ENCODE data around the gene CENPP.

CENPP gene

DNA sequence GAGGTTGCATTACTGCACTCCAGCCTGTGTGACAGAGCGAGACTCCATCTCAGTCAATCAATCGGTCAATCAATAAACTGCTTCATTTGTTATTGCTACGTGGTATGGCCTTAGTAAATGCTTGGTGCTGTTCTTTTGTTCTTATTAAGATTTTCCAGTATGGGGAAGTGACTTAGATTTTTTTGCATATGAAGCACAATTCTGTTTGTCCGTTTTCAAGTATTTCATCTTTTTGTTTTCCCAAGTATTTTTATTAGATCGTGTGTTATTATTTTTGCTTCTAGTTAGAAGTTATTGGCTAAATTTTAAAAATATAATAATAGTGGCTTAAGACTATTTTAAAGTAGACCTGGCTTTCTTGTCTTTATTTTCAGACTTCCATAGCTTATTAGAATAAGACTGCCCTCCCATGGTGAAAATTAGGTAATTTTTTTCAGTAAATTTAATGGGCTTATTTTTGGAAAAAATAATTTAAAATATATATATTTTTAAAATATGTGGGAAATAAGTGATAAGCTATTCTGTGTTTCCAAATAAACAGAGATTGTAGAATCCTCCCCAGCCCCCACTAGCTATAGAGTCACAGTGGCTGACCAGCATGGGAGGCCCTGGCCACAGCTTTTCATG is 113.3 kb downstream of the CENPP start:
- H3K27ac ChIP-seq (ENCODE audit: low read depth, low read length, poor library complexity, severe bottlenecking) = no peak overlapping the region
- no peaks in the 10 kb centered on the region for H3F3A ChIP-seq (ENCODE audit: insufficient read depth, low read length)
- H3K9ac ChIP-seq (ENCODE audit: low read length) = no peak overlapping the region
- H3K36me3 ChIP-seq (ENCODE audit: insufficient read depth, low read length) = no peaks in the 10 kb centered on the region
- TF ChIP-seq EZH2 (IDR thresholded peaks at IDR 0.05; ENCODE audit: borderline replicate concordance, low read length) = no peak
- TF ChIP-seq, protein P1, sequence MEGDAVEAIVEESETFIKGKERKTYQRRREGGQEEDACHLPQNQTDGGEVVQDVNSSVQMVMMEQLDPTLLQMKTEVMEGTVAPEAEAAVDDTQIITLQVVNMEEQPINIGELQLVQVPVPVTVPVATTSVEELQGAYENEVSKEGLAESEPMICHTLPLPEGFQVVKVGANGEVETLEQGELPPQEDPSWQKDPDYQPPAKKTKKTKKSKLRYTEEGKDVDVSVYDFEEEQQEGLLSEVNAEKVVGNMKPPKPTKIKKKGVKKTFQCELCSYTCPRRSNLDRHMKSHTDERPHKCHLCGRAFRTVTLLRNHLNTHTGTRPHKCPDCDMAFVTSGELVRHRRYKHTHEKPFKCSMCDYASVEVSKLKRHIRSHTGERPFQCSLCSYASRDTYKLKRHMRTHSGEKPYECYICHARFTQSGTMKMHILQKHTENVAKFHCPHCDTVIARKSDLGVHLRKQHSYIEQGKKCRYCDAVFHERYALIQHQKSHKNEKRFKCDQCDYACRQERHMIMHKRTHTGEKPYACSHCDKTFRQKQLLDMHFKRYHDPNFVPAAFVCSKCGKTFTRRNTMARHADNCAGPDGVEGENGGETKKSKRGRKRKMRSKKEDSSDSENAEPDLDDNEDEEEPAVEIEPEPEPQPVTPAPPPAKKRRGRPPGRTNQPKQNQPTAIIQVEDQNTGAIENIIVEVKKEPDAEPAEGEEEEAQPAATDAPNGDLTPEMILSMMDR (IDR thresholded peaks at IDR 0.05; ENCODE audit: low read length) = peak; percentile 31
- H3K4me2 ChIP-seq (ENCODE audit: low read length) = no peak overlapping the region
- no peaks in the 10 kb centered on the region for H3K79me2 ChIP-seq (ENCODE audit: insufficient read depth, low read length)
- H3K4me3 ChIP-seq (ENCODE audit: low read depth, low read length, poor library complexity, severe bottlenecking) = no peak overlapping the region
- no peaks in the 10 kb centered on the region for H3K27me3 ChIP-seq (ENCODE audit: insufficient read depth, low read length)
- H4K20me1 ChIP-seq (ENCODE audit: insufficient read depth, low read length) = no peaks in the 10 kb centered on the region
- H3K9me2 ChIP-seq (ENCODE audit: low read depth, low read length) = no peaks in the 10 kb centered on the region
- no peaks in the 10 kb centered on the region for H3K4me1 ChIP-seq (ENCODE audit: insufficient read depth, low read length, severe bottlenecking)
- no peaks in the 10 kb centered on the region for H3K9me3 ChIP-seq (ENCODE audit: low read length)
- H2AFZ ChIP-seq (ENCODE audit: low read length) = no peak overlapping the region

- H3K9me2 ChIP-seq (ENCODE audit: low read depth, low read length) = no peaks in the 10 kb centered on the region
- H3F3A ChIP-seq (ENCODE audit: insufficient read depth, low read length) = no peaks in the 10 kb centered on the region
- no peaks in the 10 kb centered on the region for H3K9me3 ChIP-seq (ENCODE audit: low read length)
- no peak overlapping the region for H3K9ac ChIP-seq (ENCODE audit: low read length)
- H3K36me3 ChIP-seq (ENCODE audit: insufficient read depth, low read length) = no peaks in the 10 kb centered on the region
- no peak overlapping the region for H3K4me2 ChIP-seq (ENCODE audit: low read length)
- no peak overlapping the region for H3K4me3 ChIP-seq (ENCODE audit: low read depth, low read length, poor library complexity, severe bottlenecking)
- TF ChIP-seq, protein P1 (IDR thresholded peaks at IDR 0.05; ENCODE audit: low read length) = no peak
- TF ChIP-seq EZH2 (IDR thresholded peaks at IDR 0.05; ENCODE audit: borderline replicate concordance, low read length) = no peak
- no peaks in the 10 kb centered on the region for H3K27me3 ChIP-seq (ENCODE audit: insufficient read depth, low read length)
- no peaks in the 10 kb centered on the region for H3K4me1 ChIP-seq (ENCODE audit: insufficient read depth, low read length, severe bottlenecking)
- H4K20me1 ChIP-seq (ENCODE audit: insufficient read depth, low read length) = no peaks in the 10 kb centered on the region
- H3K79me2 ChIP-seq (ENCODE audit: insufficient read depth, low read length) = no peaks in the 10 kb centered on the region
- H3K27ac ChIP-seq (ENCODE audit: low read depth, low read length, poor library complexity, severe bottlenecking) = no peak overlapping the region
- H2AFZ ChIP-seq (ENCODE audit: low read length) = no peak overlapping the region
Observed at GRCh38 chr9:92439921-92440750, 114.4 kb downstream of the CENPP start.

DNA sequence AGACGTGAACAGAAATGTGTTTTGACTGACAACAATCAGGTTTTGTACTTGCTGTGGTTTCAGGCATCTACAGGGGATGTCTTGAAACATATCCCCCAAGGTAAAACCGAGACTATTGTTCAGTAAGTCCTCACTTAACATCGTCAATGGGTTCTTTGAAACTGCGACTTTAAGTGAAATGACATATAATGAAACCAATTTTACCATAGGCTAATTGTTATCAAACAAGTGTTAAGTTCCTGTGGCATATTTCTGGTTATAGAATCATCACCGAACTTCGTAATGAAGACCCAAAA is 114.9 kb downstream of the CENPP start:
- Histone ChIP-seq H4K20me1 (ENCODE audit: insufficient read depth, low read length) (no peaks in the 10 kb centered on the region), H3K9ac (ENCODE audit: low read length) (no peak overlapping the region), H3K36me3 (ENCODE audit: insufficient read depth, low read length) (no peaks in the 10 kb centered on the region), H3K4me1 (ENCODE audit: insufficient read depth, low read length, severe bottlenecking) (no peaks in the 10 kb centered on the region), H3K4me3 (ENCODE audit: low read depth, low read length, poor library complexity, severe bottlenecking) (no peak overlapping the region), H2AFZ (ENCODE audit: low read length) (no peak overlapping the region), H3K79me2 (ENCODE audit: insufficient read depth, low read length) (no peaks in the 10 kb centered on the region), H3K27me3 (ENCODE audit: insufficient read depth, low read length) (no peaks in the 10 kb centered on the region), H3F3A (ENCODE audit: insufficient read depth, low read length) (no peaks in the 10 kb centered on the region), H3K9me3 (ENCODE audit: low read length) (no peaks in the 10 kb centered on the region), H3K4me2 (ENCODE audit: low read length) (no peak overlapping the region), H3K27ac (ENCODE audit: low read depth, low read length, poor library complexity, severe bottlenecking) (no peak overlapping the region), H3K9me2 (ENCODE audit: low read depth, low read length) (no peaks in the 10 kb centered on the region)
- no peak for TF ChIP-seq EZH2 (IDR thresholded peaks at IDR 0.05; ENCODE audit: borderline replicate concordance, low read length)
- TF ChIP-seq, protein P1 (IDR thresholded peaks at IDR 0.05; ENCODE audit: low read length) = no peak

Data from OCI-LY1 (cell line).